ENCODE measurements around the gene UQCR10. TPM values are rescaled to one million over a fixed set of nuclear protein-coding genes. Genes with fewer than 3 reads are reported as not detected.

The UQCR10 gene
- total RNA-seq, 2 donors from 2014 or later: 171 to 217 TPM

- H3K27ac ChIP-seq: no peak overlapping the region
- TF ChIP-seq CTCF (IDR thresholded peaks at IDR 0.05): no peak
- H3K27me3 ChIP-seq: no peaks in the 10 kb centered on the region
- H3K9ac ChIP-seq (ENCODE audit: low read depth in 2 of 2, low read length in 2 of 2): no peak overlapping the region
- H3K4me3 ChIP-seq: no peak overlapping the region
- no peaks in the 10 kb centered on the region for H3K36me3 ChIP-seq
- DNase-seq: no peak
- intact Hi-C loops (cut with DNase I): no loop called here
- peaks cover 7% of the 10 kb centered on the region for H3K4me1 ChIP-seq
- H3K9me3 ChIP-seq: no peaks in the 10 kb centered on the region
These were observed 34.3 kb upstream of the UQCR10 start for GRCh38 chr22:29732883-29733282.

- H3K9me3 ChIP-seq: no peaks in the 10 kb centered on the region
- TF ChIP-seq CTCF (IDR thresholded peaks at IDR 0.05): no peak
- H3K36me3 ChIP-seq: no peaks in the 10 kb centered on the region
- peaks cover 7% of the 10 kb centered on the region for H3K4me1 ChIP-seq
- intact Hi-C loops (cut with DNase I): no loop called here
- no peaks in the 10 kb centered on the region for H3K27me3 ChIP-seq
- H3K9ac ChIP-seq (ENCODE audit: low read depth in 2 of 2, low read length in 2 of 2): no peak overlapping the region
- peak; percentile 39 for DNase-seq
- H3K27ac ChIP-seq: no peak overlapping the region
- no peak overlapping the region for H3K4me3 ChIP-seq
These were observed 33.6 kb upstream of the UQCR10 start for GRCh38 chr22:29733362-29734201.

- Histone ChIP-seq H3K36me3 (no peaks in the 10 kb centered on the region), H3K4me3 (no peak overlapping the region), H3K27ac (no peak overlapping the region), H3K9ac (ENCODE audit: low read depth in 2 of 2, low read length in 2 of 2) (no peak overlapping the region), H3K9me3 (no peaks in the 10 kb centered on the region), H3K27me3 (no peaks in the 10 kb centered on the region), H3K4me1 (peaks cover 7% of the 10 kb centered on the region)
- TF ChIP-seq CTCF (IDR thresholded peaks at IDR 0.05): no peak
- intact Hi-C loops (cut with DNase I): no loop called here
- no peak for DNase-seq
These were observed 32.8 kb upstream of the UQCR10 start for GRCh38 chr22:29734406-29734805.

GRCh38 chr22:29734838-29735237 lies 32.3 kb upstream of the UQCR10 start:
- Histone ChIP-seq H3K4me1 (peaks cover 7% of the 10 kb centered on the region), H3K27me3 (no peaks in the 10 kb centered on the region), H3K4me3 (no peak overlapping the region), H3K9ac (ENCODE audit: low read depth in 2 of 2, low read length in 2 of 2) (no peak overlapping the region), H3K36me3 (no peaks in the 10 kb centered on the region), H3K27ac (no peak overlapping the region), H3K9me3 (no peaks in the 10 kb centered on the region)
- no peak for TF ChIP-seq CTCF (IDR thresholded peaks at IDR 0.05)
- DNase-seq: no peak
- intact Hi-C loops (cut with DNase I): no loop called here

- no peaks in the 10 kb centered on the region for H3K9me3 ChIP-seq
- peaks cover 7% of the 10 kb centered on the region for H3K4me1 ChIP-seq
- H3K4me3 ChIP-seq: no peak overlapping the region
- no peaks in the 10 kb centered on the region for H3K36me3 ChIP-seq
- no peaks in the 10 kb centered on the region for H3K27me3 ChIP-seq
- H3K9ac ChIP-seq (ENCODE audit: low read depth in 2 of 2, low read length in 2 of 2): no peak overlapping the region
- intact Hi-C loops (cut with DNase I): no loop called here
- no peak for TF ChIP-seq CTCF (IDR thresholded peaks at IDR 0.05)
- DNase-seq: no peak
- no peak overlapping the region for H3K27ac ChIP-seq
These were observed 31.8 kb upstream of the UQCR10 start for GRCh38 chr22:29735416-29735815.
